Psoas muscle (tissue), 8 donors: ENCODE results near the gene RNU1-2. TPM values are rescaled to one million over a fixed set of nuclear protein-coding genes. Genes with fewer than 3 reads are reported as not detected.
A peak's percentile ranks its signal among the peaks of the same experiment; 100 is the strongest.
"Not testable (repeated sequence)": the region's sequence is repeated elsewhere in the genome, so short reads cannot be mapped to it uniquely, and the experiment has no call there.

Experiments
- ATAC-seq, 4 donors: fragments of 200-7000 bp; cut with Tn5 transposase; one replicate each; pipeline ENCODE4 v1.9.1; 2020; ENCODE audit warnings: moderate library complexity in 3 of 4, mild to moderate bottlenecking in 2 of 4
- DNase-seq, 2 donors: peaks; one replicate each; pipeline ENCODE4 v3.0.0-alpha.2; 2020
- H3K27ac ChIP-seq: fragments of 200-600 bp; one replicate; pipeline ENCODE4 v1.8.0; 2022
- H3K27me3 ChIP-seq, 3 donors: fragments of 200-600 bp in 1 of 3; one replicate each; pipeline versions ENCODE4 v1.6.1 to v1.8.0; 2013 to 2022; ENCODE audit warnings: low read length in 2 of 3, mild to moderate bottlenecking in 2 of 3, moderate library complexity in 1 of 3; ENCODE audit not compliant: insufficient read depth in 3 of 3
- H3K36me3 ChIP-seq, 2 donors: fragments of 200-600 bp in 1 of 2; one replicate each; pipeline versions ENCODE4 v1.6.1 to v1.8.0; 2013 to 2022; ENCODE audit warnings: low read depth in 1 of 2, mild to moderate bottlenecking in 1 of 2, moderate library complexity in 1 of 2; ENCODE audit not compliant: insufficient read depth in 1 of 2
- H3K4me1 ChIP-seq: fragments of 200-600 bp; one replicate; pipeline ENCODE4 v1.8.0; 2022
- H3K4me3 ChIP-seq: fragments of 200-600 bp; one replicate; pipeline ENCODE4 v1.8.0; 2022; ENCODE audit warnings: mild to moderate bottlenecking
- H3K9me3 ChIP-seq: fragments of 200-600 bp; one replicate; pipeline ENCODE4 v1.8.0; 2022
- CTCF ChIP-seq: fragments of 200-600 bp; IDR thresholded peaks from one replicate; pipeline ENCODE4 v1.8.0; 2022; ENCODE audit warnings: antibody characterized with exemption
- WGBS, 3 donors: extraction: QIAGEN DNeasy Blood & Tissue Kit; methylation state at CpG; one replicate each; pipeline versions ENCODE4 v1.1.6 to v1.1.7; 2013; 5-methylcytosine and 5-hydroxymethylcytosine counted together
- intact Hi-C, 2 donors: fragments of 100-400 bp; cut with DNase I; formaldehyde crosslinking; loops; one replicate each; pipeline versions ENCODE4 v1.11.0 to v1.14.2; 2022
- polyA plus RNA-seq, 3 donors: library from polyadenylated mRNA; stranded (reverse); fragments of 200-250 nt; gene quantifications; one replicate each; pipeline ENCODE4 v1.2.3, GENCODE V29; 2013
- total RNA-seq, 4 donors: library from RNA; stranded (reverse); fragmentation: NEBNext Ultra II Directional in 2 of 4; extraction: Animal tissue kit (Norgen Biotek cat#: 25700) in 2 of 4; gene quantifications; one replicate each; pipeline versions ENCODE4 v1.2.1 to v1.2.4, GENCODE V29; 2021 to 2023
- donor health status: healthy with polysubstance abuse.
- donor health status: DM: no; HTN: no; CAD: no; lungs with moderate emphysema.
- donor health status: Bipolar disorder and iron deficiency.
- donor health status: healthy.
- donor health status: DM: yes; HTN: yes; CAD: no.
- donor health status: DM: no; HTN: no; CAD: no.
- donor health status: DM: no; HTN: no; CAD: no.
- donor health status: DM: yes; HTN: yes; CAD: no.

RNU1-2 gene
- total and polyA plus RNA-seq, 7 donors, result 1,264 to 5,208 (median 3,151) TPM; not detected in 3

- ATAC-seq (no peak), DNase-seq (no peak)
- no peaks in the 10 kb centered on the region for H3K36me3 ChIP-seq
- WGBS, 3 donors, result 91 to 92% (median 91%) methylated on average over 20 of the region's 20 CpGs
- intact Hi-C loops, result no loop called here
- H3K4me1 ChIP-seq, result peaks cover 9% of the 10 kb centered on the region
- H3K9me3 ChIP-seq, result no peaks in the 10 kb centered on the region
- TF ChIP-seq CTCF, result no peak
- H3K27me3 ChIP-seq, result no peaks in the 10 kb centered on the region
- no peak overlapping the region for H3K27ac ChIP-seq
- H3K4me3 ChIP-seq, result no peak overlapping the region
These were observed 8.7 kb upstream of the RNU1-2 start for GRCh38 chr1:16886860-16887605.

GRCh38 chr1:16888860-16889816, 6.6 kb upstream of the RNU1-2 start:
- intact Hi-C loops, result no loop called here
- peak overlapping the region; percentile 83 for H3K27ac ChIP-seq
- no peaks in the 10 kb centered on the region for H3K27me3 ChIP-seq
- peak overlapping the region; percentile 71 for H3K4me3 ChIP-seq
- no peaks in the 10 kb centered on the region for H3K36me3 ChIP-seq
- ATAC-seq, result peak; percentile 87 to 97 (median 95)
- TF ChIP-seq CTCF, result peak; percentile 18
- DNase-seq, result peak; percentile 80 to 88
- 6 to 18% (median 9%) methylated on average over 63 of the region's 63 CpGs for WGBS, 3 donors
- no peaks in the 10 kb centered on the region for H3K9me3 ChIP-seq
- no peaks in the 10 kb centered on the region for H3K4me1 ChIP-seq

GRCh38 chr1:16890539-16891021, 5.2 kb upstream of the RNU1-2 start:
- intact Hi-C loops, H3K27ac ChIP-seq, H3K36me3 ChIP-seq, H3K4me3 ChIP-seq, H3K4me1 ChIP-seq, ATAC-seq, H3K27me3 ChIP-seq, DNase-seq, H3K9me3 ChIP-seq: not testable (repeated sequence)
- WGBS, 3 donors, result 83 to 85% (median 85%) methylated on average over 5 of the region's 5 CpGs

- H3K9me3 ChIP-seq, H3K4me3 ChIP-seq, ATAC-seq, H3K4me1 ChIP-seq, H3K27me3 ChIP-seq, intact Hi-C loops, H3K27ac ChIP-seq, H3K36me3 ChIP-seq, DNase-seq: not testable (repeated sequence)
- 66 to 69% (median 66%) methylated on average over 4 of the region's 4 CpGs for WGBS, 3 donors
These were observed 4.7 kb upstream of the RNU1-2 start for GRCh38 chr1:16891057-16891456.

- DNase-seq, H3K4me1 ChIP-seq, ATAC-seq, H3K36me3 ChIP-seq, intact Hi-C loops, H3K27ac ChIP-seq, H3K4me3 ChIP-seq, H3K9me3 ChIP-seq, H3K27me3 ChIP-seq: not testable (repeated sequence)
- 67 to 77% (median 76%) methylated on average over 6 of the region's 6 CpGs for WGBS, 3 donors
These were observed 2.7 kb upstream of the RNU1-2 start for GRCh38 chr1:16892978-16893525.

- H3K4me1 ChIP-seq, H3K9me3 ChIP-seq, H3K4me3 ChIP-seq, ATAC-seq, H3K27ac ChIP-seq, DNase-seq, H3K36me3 ChIP-seq, intact Hi-C loops, H3K27me3 ChIP-seq: not testable (repeated sequence)
- 66 to 81% (median 70%) methylated on average over 4 of the region's 4 CpGs for WGBS, 3 donors
These were observed 2.0 kb upstream of the RNU1-2 start for GRCh38 chr1:16893796-16894195.

GRCh38 chr1:16894338-16894737, 1.4 kb upstream of the RNU1-2 start:
- H3K36me3 ChIP-seq, DNase-seq, H3K27me3 ChIP-seq, H3K27ac ChIP-seq, H3K9me3 ChIP-seq, ATAC-seq, H3K4me3 ChIP-seq, intact Hi-C loops: not testable (repeated sequence)
- peaks cover 12% of the 10 kb centered on the region for H3K4me1 ChIP-seq
- 79 to 83% (median 80%) methylated on average over 5 to 6 of the region's 6 CpGs for WGBS, 3 donors

- not testable (repeated sequence) for ATAC-seq
These were observed 565 bp upstream of the RNU1-2 start for GRCh38 chr1:16895233-16895597.

More at GRCh38 chr1:16895233-16895597, 565 bp upstream of the RNU1-2 start:
- Histone ChIP-seq H3K4me3 (peak overlapping the region; percentile 39), H3K4me1 (peaks cover 14% of the 10 kb centered on the region), H3K27ac (peak overlapping the region; percentile 19)
- WGBS, 3 donors, result 1 to 3% (median 2%) methylated on average over 4 to 6 of the region's 6 CpGs
- H3K36me3 ChIP-seq, H3K27me3 ChIP-seq, intact Hi-C loops, DNase-seq, H3K9me3 ChIP-seq: not testable (repeated sequence)
